HG03571 (cell line): ENCODE measurements around the gene OGFOD2.
"Not testable (repeated sequence)": the region's sequence is repeated elsewhere in the genome, so short reads cannot be mapped to it uniquely, and the experiment has no call there.

Source experiments
- ATAC-seq: cut with Tn5 transposase; IDR thresholded peaks from one replicate; pipeline ENCODE4 v1.9.1; 2021; ENCODE audit not compliant: unreplicated experiment

The OGFOD2 gene

GRCh38 chr12:122974892-122975789 is at the start of gene OGFOD2:
TSS of gene OGFOD2 (plus strand) at chr12:122975244. CDS start at chr12:122975252, 8 bp downstream.
- ATAC-seq = peak; percentile 69

DNA sequence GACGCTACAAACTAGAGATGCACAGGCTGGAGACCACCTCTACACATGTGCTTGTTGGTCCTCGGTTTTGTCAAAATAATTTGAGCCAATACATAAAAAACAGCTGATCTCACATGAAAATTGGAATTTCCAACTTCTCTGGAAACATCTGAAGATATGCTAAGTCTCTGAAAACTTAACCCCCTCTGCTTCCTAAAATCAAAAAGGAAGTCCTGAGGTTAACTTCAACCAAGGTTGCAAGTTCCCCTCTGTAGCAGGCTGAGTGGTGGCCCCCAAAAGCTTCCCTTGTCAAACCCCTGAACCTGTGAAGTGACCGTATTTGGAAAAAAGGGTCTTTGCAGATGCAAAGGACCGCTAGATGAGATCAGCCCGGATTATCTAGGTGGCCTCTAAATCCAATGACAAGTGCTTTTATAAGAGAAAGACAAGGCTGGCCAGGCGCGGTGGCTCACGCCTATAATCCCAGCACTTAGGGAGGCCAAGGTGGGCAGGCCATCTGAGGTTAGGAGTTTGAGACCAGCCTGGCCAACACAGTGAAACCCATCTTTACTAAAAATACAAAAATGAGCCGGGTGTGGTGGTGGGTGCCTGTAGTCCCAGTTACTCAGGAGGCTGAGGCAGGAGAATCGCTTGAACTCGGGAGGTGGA is 47.2 kb upstream of the OGFOD2 start:
- ATAC-seq = no peak

DNA sequence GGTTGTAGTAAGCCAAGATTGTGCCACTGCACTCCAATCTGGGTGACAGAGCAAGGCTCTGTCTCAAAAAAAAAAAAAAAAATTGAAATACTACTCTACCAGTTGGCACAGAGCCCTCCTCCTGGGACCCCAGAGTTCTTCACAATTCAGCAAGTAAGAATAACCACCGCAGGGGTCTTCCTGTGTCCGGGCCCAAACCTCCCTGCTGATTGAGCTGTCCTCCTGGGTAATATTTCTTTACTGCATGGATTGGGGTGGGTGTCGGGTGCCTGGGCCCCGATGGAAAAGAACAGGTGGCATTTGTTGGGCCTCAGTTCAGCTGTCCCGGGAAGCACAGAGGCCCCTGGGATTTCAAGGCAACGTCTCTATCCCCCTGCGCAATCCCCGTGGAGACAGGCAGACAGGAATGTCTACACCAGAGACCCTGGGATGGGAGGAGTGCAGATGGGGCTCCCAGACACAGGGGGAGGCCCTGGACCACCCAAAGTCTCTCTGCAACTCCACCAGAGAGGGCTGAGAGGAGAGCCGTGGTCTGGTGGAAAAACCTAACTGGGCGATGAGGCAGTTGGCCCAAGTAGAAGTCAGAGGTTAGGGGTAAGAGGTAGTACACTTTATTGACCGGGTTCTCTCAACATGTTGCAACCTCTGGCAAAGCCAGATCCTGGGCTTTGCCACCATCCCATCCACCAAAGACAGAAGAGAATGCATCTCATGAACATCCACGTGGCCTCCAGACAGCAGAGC is 46.5 kb upstream of the OGFOD2 start:
- no peak for ATAC-seq

- ATAC-seq = no peak
Measured at GRCh38 chr12:122929148-122929538, 45.9 kb upstream of the OGFOD2 start.

DNA sequence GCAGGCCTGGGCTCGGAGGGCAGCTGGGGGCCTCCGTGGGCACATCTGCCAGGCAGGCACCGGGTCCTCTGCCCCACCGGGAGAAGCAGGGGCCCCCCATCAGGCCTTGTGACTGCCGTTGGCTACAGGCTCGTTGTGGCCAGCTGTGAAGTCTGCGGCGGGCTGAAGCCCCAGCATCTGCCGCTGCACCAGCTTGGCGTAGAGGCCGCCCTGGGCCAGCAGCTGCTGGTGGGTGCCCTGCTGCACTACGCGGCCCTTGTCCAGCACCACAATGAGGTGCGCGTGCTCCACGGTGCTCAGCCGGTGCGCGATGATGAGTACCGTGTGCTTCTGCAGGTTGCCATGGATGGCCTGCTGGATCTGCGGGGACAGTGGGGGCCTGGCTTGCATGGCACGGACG is 45.2 kb upstream of the OGFOD2 start:
- ATAC-seq = no peak

DNA sequence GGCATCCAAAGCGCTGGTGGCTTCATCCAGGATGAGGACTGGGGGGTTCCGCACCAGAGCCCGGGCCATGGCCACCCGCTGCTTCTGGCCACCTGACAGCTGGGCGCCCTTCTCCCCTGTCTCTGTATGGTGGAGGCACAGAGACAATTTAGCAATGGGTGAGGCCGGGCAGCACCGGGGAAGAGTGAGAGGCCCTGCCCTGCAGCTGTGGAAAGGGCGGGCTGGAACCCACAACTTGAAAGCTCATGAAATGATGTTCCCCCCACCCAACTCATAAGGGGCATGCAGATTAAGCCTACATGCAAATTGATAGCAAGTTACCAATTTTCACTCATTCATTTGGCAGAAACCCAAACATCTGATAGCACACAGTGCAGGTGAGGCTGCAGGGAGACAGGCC is 42.8 kb upstream of the OGFOD2 start:
- ATAC-seq = no peak

- no peak for ATAC-seq
Measured at GRCh38 chr12:122934722-122935121, 40.3 kb upstream of the OGFOD2 start.

DNA sequence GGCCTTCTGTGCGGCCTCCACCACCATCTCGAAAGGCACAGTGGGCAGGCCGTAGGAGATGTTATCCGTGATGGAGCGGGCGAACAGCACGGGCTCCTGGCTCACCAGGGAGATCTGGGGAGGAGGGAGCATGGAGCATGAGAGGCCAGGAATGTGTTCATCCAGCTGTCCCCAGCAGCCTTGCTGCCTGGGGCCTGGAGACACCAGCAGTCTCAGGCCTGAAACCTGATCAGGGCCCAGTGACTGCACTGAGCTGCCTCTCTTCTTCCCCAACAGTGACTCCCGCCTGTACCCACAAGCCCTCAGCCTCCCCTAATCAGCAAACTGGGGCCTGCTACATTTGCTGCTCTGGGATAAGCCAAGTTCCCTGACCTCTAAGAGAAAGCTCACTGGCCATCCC is 39.7 kb upstream of the OGFOD2 start:
- ATAC-seq = no peak

DNA sequence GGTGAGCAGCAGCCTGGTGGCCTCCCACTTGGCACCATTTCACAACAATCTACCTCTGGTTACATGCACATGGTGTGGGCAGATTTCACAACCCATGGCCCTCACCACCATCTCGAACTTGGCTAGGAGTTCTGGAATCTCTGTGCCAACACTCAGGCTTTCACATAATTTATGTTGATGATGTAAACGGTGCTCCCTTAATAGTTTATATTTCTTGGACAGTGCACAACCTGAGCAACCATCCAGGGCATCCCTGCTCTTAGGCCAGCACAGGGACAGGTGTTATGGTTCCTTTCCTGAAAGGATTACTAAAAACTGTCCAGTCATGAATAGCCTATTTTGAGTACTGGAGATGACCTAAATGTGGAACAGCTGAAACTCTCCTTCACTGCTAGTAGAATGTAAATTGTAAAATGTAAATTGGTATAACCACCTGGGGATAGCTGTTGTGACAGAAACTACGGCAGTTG is 37.4 kb upstream of the OGFOD2 start:
- ATAC-seq = no peak

- no peak for ATAC-seq
Measured at GRCh38 chr12:122939125-122939524, 35.9 kb upstream of the OGFOD2 start.

GRCh38 chr12:122941351-122941750 is 33.7 kb upstream of the OGFOD2 start:
- not testable (repeated sequence) for ATAC-seq

- no peak for ATAC-seq
Measured at GRCh38 chr12:122942637-122943036, 32.4 kb upstream of the OGFOD2 start.

GRCh38 chr12:122943196-122943595 is 31.8 kb upstream of the OGFOD2 start:
- no peak for ATAC-seq

GRCh38 chr12:122944605-122945592 is 30.1 kb upstream of the OGFOD2 start:
- ATAC-seq = no peak

GRCh38 chr12:122946690-122947341 is 28.2 kb upstream of the OGFOD2 start:
- ATAC-seq = peak; percentile 45

GRCh38 chr12:122947352-122947792 is 27.7 kb upstream of the OGFOD2 start:
- ATAC-seq = no peak

GRCh38 chr12:122948605-122949004 is 26.4 kb upstream of the OGFOD2 start:
- ATAC-seq = no peak

- no peak for ATAC-seq
Measured at GRCh38 chr12:122949405-122949804, 25.6 kb upstream of the OGFOD2 start.

DNA sequence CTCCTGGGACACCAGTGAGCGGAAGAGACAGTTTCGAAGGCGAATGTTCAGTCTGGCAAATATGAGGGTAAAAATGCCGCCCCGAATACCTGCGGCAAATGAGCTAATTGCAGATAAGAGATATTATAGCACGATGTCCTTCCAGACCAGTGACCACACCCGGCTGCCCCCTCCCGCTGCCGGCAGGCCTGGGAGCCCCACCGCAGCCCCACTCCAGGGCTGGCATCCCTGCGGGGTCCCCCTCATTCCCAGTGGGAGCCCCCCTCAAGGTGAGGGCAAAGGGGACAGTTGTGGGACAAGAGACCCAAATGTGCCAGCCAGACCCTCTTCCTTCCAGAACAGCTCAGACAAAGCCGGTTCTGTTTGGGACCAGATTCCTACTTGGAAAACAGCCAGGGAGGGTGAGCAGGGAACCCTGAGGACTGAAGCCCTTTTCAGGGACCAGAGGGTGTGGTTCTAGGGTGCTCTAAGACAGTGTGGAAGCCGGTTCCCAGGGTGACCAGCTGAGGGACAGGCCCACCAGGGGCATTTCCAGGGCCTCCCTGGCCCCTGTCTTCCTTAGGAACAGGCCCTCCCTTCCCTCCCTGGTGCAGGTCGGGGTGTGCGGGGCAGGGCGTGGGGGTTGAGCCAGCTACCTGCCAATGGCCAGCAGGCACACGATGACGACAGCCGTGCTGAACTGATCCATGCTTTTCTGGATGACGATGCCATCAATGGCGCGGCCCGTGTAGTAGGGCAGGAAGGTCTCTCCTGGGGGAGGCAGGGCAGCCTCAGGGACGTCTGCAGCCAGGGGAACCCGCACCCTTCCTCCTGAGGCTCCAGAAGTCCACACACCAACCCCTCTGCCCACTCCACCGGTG is 25.0 kb upstream of the OGFOD2 start:
- ATAC-seq = no peak
